Spleen (tissue), 7 donors: ENCODE data around the gene SUSD3.

Experiments used
- CTCF ChIP-seq, 11 experiments: fragments of 200-600 bp in 7 of 11; fragments of 450-650 bp in 4 of 11; sonication (generic) in 4 of 11; IDR thresholded peaks in 8 of 11; conservative IDR thresholded peaks in 3 of 11; 1 replicate in 7 of 11; 2 replicates in 4 of 11; pipeline versions ENCODE4 v1.4.0 to v1.8.0; 2016 to 2021; ENCODE audit warnings: antibody characterized with exemption in 11 of 11, inconsistent platforms in 4 of 11, mild to moderate bottlenecking in 1 of 11
- POLR2AphosphoS5 ChIP-seq, 3 donors: sonication (generic); formaldehyde crosslinking; IDR thresholded peaks; one replicate each; pipeline ENCODE4 v1.5.1; 2017; ENCODE audit warnings: antibody characterized with exemption in 3 of 3
- donor health status: DM: no; HTN: no; CAD: no; lungs with moderate emphysema.
- donor health status: DM: no; HTN: no; CAD: no.
- donor health status: DM: no; HTN: no; CAD: no.

DNA sequence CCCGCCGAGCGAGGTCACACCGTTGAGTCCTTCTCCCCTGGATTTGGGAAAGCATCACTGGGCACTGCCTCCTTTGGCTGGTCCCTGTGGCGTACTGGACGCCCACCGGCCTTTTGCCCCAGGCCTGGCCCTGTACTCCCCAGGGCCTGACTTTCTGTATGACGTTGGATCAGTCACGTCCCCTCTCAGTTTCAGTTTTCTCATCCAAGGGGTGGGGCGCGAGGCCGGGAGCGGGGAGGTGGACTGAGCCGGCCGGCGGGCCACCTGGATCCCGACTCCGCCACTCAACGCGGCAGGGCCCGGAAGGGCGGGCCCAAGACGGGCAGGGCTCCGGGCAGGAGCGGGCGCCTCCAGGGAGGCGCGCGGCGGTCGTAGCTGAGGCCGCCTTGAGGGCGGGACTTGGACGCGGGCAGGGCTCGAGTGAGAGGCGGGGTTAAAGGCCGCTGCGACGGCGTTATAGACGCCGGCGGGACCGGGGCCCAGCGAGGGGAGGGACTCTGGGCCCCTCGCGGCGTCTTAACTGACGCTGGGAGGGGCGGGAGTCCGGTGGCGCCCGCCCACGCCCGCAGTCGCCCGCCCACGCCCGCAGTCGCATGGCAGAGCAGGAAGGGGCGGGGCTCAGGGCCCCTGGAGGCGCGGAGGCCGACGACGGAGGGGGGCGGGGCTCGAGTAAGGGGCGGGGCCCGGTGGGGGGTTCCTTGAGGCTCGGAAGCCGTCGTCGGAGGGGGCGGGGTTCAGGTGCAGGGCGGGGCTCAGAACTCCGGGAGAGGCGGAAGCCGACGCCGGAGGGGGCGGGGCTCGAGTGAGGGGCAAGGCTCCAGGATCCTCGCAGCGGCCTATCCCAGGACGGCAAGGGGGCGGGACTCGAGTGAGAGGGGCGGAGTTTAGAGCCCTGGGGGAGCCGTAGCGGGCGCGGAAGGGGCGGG, 37.0 kb downstream of the SUSD3 start:
- TF ChIP-seq CTCF (IDR thresholded peaks at IDR 0.05 in 8 of 11, conservative IDR thresholded peaks at IDR 0.05 in 3 of 11) (peak in 2 of 11 experiments; percentile 27 to 38), POLR2AphosphoS5 (IDR thresholded peaks at IDR 0.05) (peak; percentile 89 to 95 (median 93))
